ENCODE measurements around the gene LEMD2.

GRCh38 chr6:33752646-33753015 is 36.3 kb downstream of the LEMD2 start:
- TF ChIP-seq EZH2 (IDR thresholded peaks at IDR 0.05; ENCODE audit: borderline replicate concordance, low read length) = no peak
- TF ChIP-seq CTCF (IDR thresholded peaks at IDR 0.05; ENCODE audit: low read length) = no peak

All from OCI-LY1 (cell line).